GM23338 (cell line): ENCODE measurements around the gene POLR3E.

Experiments
- CTCF ChIP-seq, 2 experiments: fragments of 200-600 bp in 1 of 2; sonication (generic) in 1 of 2; conservative IDR thresholded peaks; 2 replicates each; pipeline versions ENCODE4 v1.5.1 to v1.6.1; 2016 to 2017; ENCODE audit warnings: antibody characterized with exemption in 2 of 2, low read depth in 2 of 2, mild to moderate bottlenecking in 2 of 2, moderate library complexity in 1 of 2
- EZH2 ChIP-seq: fragments of 200-600 bp; sonication (generic); IDR thresholded peaks from one replicate; pipeline ENCODE4 v1.8.0; 2017; ENCODE audit warnings: antibody characterized with exemption, mild to moderate bottlenecking, low read depth; ENCODE audit not compliant: unreplicated experiment
- POLR2AphosphoS5 ChIP-seq: IDR thresholded peaks from 2 replicates; pipeline ENCODE4 v1.6.1; 2016; ENCODE audit warnings: antibody characterized with exemption, low read depth
- ZNF114 ChIP-seq: fragments of 250-450 bp; sonication (Bioruptor Pico); IDR thresholded peaks from 2 replicates; pipeline ENCODE4 v1.5.0; 2020; ENCODE audit warnings: mild to moderate bottlenecking, moderate library complexity
- ZNF331 ChIP-seq: fragments of 250-450 bp; sonication (Bioruptor Pico); IDR thresholded peaks from 2 replicates; pipeline ENCODE4 v1.5.0; 2020; ENCODE audit warnings: low read depth, mild to moderate bottlenecking, moderate library complexity

GRCh38 chr16:22260490-22260889 lies 36.7 kb upstream of the POLR3E start:
- TF ChIP-seq POLR2AphosphoS5 (no peak), CTCF (conservative IDR thresholded peaks at IDR 0.05; ENCODE audit: low read depth in 2 of 2) (no peak), ZNF331 (CRISPR knock-in tag) (no peak), EZH2 (no peak), ZNF114 (CRISPR knock-in tag) (no peak)
